ENCODE data around the gene ZNF480. TPM values are rescaled to one million over a fixed set of nuclear protein-coding genes. Genes with fewer than 3 reads are reported as not detected.
"Not testable (repeated sequence)": the region's sequence is repeated elsewhere in the genome, so short reads cannot be mapped to it uniquely, and the experiment has no call there.

The ZNF480 gene
- total RNA-seq, result 10 to 100 TPM; 12.1 to 14.0 TPM
- long read RNA-seq, full-length matches to known transcripts, result 1 of 2 reads
- long read RNA-seq, partial matches to known transcripts, result 0 of 2 reads
- long read RNA-seq, other reads (novel, unspliced or antisense), result 1 of 2 reads

DNA sequence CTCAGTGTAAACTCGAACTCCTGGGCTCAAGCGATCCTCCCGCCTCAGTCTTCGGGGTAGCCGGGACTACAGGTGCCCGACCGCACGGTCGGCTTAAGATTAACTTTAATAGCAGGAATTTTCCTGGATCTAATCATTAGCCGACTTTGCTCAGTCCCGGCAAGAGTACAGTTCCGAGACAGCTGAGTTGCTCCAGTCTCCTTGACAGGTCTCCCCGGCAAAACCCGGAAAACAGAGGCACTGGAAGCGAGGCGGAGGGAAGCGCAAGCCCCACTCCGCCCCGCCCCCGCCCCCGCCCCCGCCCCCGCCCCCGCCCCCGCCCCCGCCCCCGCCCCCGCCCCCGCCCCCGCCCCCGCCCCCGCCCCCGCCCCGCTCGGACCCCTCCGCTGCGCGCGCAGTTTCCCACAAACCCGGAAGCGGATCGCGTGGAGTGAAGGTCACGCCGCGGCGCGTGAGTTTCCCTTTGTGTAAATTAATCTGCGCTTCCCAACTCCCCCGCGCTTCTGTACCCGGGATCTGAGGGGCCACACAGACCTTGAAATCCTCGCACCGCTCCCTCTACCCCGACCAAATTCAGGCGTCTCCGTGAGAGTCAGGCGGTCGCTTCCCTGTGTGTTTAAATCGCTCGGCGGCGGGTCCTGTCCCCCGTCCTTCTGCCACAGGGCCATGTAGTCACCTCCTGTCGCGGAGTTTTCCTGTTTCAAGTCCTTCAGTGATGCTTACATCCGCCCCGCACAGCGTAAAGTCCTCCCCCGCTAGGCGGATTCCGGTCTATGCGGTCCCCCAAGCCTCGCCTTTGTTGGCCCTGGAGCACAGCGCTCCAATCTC lies at the start of gene ZNF480:
ZNF480 (plus strand) TSS at position 397 of the 828 bp plus-strand sequence. CDS start 3,244 bp downstream, outside the sequence.
- DNase-seq (peak; percentile 84 to 91), ATAC-seq (peak; percentile 91)
- intact Hi-C loops (cut with DNase I, micrococcal nuclease), result no loop called here

GRCh38 chr19:52248241-52248640 lies 48.7 kb upstream of the ZNF480 start:
- DNase-seq (peak in 1 of 2 donors; percentile 69), ATAC-seq (peak; percentile 73)
- intact Hi-C loops (cut with DNase I, micrococcal nuclease), result no loop called here

DNA sequence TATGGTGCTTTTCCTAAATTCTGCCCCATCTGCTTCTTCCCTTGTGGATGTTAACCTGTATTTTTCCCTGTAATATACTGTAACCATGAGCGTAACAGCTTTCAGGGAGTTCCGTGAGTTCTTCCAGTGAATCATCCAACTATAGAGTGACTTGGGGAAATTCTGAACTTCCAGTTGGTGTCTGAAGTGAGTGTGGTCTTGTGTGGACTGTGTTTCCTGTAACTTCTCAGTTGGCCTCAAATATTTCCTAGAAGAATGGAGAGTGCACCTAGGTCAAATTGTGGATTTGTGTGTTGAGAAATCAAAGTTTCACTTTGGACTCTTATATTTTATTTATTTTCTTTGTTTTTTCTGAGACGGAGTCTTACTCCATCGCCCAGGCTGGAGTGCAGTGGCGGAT lies 38.5 kb upstream of the ZNF480 start:
- ATAC-seq, result no peak
- intact Hi-C loops (cut with DNase I, micrococcal nuclease), result no loop called here
- DNase-seq, result no peak

- DNase-seq; ATAC-seq; intact Hi-C loops (cut with DNase I, micrococcal nuclease): not testable (repeated sequence)
These were observed 31.4 kb upstream of the ZNF480 start for GRCh38 chr19:52265556-52265955.

DNA sequence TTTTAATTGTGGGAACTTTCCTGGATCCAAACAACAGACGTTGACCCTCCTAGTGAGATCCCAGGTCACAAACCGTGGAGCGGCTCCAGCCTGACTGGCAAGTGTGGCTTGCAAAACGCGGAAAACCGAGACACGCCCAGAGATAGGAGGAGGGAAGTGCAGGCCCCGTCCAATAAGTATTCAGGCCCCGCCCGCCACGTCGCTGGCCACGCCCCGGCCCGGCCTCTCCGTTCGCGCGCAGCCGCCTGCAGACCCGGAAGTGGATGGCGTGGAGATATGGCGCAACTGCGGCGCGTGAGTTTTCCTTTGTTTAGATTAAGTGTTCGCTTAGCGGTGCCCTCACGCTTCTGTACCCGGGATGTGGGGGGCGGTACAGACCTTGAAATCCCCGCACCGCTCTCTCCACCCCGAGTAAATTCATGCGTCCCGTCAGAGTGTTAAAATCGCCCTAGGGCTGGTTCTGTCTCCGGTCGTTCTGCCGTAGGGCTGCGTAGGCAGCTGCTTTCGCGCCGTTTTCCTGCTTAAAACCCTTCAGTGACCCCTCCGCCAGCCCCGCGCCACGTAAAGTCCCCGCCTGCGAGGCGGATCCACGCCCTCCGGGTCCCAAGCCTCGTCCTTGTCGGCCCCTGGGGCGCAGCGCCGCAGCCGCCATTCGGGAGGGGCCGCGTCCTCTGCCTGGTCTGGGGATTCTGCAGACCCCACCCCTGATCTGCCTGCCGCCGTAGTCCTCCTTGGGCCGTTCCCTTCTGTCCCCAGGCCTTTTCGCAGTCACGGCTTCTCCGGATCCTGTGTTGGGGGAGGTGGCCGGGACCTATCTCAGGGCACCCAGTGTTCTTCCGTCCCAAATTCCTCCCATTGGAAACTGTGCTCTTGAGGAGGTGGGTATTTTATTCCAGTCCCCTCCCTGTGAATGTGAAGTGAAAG lies 27.4 kb upstream of the ZNF480 start, which contains the start of gene ZNF766:
ZNF766 (plus strand) TSS at position 250 of the 924 bp plus-strand sequence; CDS start at position 277, 27 bp downstream.
- ATAC-seq, result peak; percentile 100
- intact Hi-C loops (cut with DNase I, micrococcal nuclease), result no loop called here

DNA sequence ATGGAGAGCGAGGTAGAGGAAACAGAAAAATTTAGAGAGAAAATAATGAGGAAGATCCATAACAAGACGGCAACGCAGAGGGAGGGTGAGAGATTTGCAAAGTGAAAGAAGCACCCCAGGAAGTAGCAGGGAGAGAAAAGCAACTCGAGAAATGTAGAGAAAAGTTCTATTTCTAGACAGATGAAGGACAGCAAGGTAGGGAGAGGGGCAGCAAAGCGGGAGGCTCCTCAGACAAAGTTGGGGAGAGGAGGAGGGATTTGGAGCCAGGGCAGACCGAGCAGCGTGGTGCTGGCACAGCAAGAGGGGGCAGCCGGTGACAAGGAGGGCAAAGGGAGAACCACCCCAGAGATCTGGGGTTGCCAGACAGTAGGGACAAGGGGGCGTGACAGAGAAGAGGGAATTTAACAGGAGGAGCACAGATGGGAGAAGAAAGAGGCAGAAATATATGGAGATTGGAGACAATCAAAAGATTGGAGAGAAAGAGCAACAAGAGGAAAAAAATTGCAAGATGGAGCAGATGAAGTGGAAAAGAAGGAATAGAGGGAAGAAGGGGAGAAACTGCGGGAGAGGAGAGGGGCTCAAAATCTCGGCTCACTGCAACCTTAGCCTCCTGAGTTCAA lies 26.6 kb upstream of the ZNF480 start:
- peak; percentile 16 to 26 for DNase-seq
- peak; percentile 16 for ATAC-seq
- intact Hi-C loops (cut with DNase I, micrococcal nuclease), result no loop called here

More for the DNA sequence above, 27.4 kb upstream of the ZNF480 start, which contains the start of gene ZNF766:
- DNase-seq, result peak; percentile 98 to 99

- DNase-seq (no peak), ATAC-seq (no peak)
- intact Hi-C loops (cut with DNase I, micrococcal nuclease), result no loop called here
These were observed 23.7 kb upstream of the ZNF480 start for GRCh38 chr19:52273301-52273700.

- intact Hi-C loops (cut with DNase I, micrococcal nuclease), result no loop called here
- ATAC-seq (no peak), DNase-seq (no peak)
These were observed 22.8 kb upstream of the ZNF480 start for GRCh38 chr19:52274191-52274590.

DNA sequence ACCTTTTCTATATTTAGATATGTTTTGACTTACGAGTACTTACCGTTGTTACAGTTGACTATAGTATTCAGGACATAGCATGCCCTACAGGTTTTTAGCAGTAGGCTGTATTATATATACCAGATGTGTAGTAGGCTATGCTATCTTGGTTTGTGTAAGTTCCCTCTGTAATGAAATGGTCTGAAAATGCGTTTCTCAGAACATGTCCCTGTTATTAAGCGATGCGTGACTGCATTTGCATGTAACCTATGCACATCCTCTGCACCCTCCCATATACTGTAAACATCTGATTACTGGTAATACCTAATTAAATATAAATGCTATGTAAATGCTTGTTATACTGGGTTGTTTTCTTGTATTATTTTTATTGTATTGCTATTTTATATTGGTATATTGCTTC lies 21.0 kb upstream of the ZNF480 start:
- ATAC-seq (no peak), DNase-seq (no peak)
- intact Hi-C loops (cut with DNase I, micrococcal nuclease), result no loop called here

DNA sequence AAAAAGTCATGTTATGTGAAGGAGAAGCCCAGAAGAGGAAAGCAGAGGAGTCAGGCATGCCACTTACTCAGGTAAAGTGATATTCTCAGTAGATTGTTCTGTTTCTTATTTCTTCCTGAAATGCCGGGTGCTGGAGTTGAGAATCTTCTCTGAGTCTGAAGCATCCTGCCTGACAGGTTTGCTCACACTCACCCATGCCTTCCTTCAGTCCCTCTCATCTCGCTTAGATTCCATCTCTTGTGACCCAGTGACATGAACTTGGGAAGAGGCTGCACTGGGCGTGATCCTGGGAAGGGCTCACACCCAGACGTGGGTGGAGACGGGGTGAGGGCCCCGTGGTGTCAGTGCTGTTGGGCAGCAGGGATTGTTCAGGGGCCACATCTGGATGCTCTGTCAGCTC lies 19.5 kb upstream of the ZNF480 start:
- ATAC-seq (no peak), DNase-seq (no peak)
- intact Hi-C loops (cut with DNase I, micrococcal nuclease), result no loop called here

DNA sequence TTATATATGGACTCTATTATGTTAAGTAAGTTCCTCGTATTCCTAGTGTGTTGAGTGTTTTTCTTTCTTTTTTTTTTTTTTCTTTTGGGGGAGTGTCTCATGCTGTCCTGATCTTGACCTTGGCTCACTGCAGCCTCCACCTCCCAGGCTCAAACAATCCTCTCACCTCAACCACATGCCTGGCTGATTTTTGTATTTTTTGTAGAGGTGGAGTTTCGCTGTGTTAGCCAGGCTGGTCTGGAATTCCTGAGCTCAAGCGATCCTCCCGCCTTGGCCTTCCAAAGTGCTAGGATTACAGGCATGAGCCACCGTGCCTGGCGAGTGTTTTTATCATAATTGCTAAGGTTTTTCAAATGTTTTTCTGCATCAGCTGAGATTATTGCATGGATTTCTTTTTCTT lies 10.7 kb upstream of the ZNF480 start:
- no peak for DNase-seq
- intact Hi-C loops (cut with DNase I, micrococcal nuclease), result no loop called here
- no peak for ATAC-seq

- intact Hi-C loops (cut with DNase I, micrococcal nuclease), result no loop called here
- ATAC-seq (no peak), DNase-seq (no peak)
These were observed 5.2 kb upstream of the ZNF480 start for GRCh38 chr19:52291781-52292180.

DNA sequence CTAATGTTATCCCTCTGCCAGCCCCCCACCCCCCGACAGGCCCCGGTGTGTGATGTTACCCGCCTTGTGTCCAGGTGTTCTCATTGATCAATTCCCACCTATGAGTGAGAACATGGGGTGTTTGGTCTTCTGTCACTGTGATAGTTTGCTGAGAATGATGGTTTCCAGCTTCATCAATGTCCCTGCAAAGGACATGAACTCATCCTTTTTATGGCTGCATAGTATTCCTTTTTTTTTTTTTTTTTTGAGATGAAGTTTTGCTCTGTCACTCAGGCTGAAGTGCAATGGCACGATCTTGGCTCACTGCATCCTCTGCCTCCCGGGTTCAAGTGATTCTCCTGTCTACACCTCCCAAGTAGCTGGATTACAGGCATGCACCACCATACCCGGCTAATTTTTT lies 4.0 kb upstream of the ZNF480 start:
- ATAC-seq; intact Hi-C loops (cut with DNase I, micrococcal nuclease); DNase-seq: not testable (repeated sequence)

GRCh38 chr19:52296400-52296772 lies 583 bp upstream of the ZNF480 start:
- peak; percentile 39 for ATAC-seq
- intact Hi-C loops (cut with DNase I, micrococcal nuclease), result no loop called here

DNA sequence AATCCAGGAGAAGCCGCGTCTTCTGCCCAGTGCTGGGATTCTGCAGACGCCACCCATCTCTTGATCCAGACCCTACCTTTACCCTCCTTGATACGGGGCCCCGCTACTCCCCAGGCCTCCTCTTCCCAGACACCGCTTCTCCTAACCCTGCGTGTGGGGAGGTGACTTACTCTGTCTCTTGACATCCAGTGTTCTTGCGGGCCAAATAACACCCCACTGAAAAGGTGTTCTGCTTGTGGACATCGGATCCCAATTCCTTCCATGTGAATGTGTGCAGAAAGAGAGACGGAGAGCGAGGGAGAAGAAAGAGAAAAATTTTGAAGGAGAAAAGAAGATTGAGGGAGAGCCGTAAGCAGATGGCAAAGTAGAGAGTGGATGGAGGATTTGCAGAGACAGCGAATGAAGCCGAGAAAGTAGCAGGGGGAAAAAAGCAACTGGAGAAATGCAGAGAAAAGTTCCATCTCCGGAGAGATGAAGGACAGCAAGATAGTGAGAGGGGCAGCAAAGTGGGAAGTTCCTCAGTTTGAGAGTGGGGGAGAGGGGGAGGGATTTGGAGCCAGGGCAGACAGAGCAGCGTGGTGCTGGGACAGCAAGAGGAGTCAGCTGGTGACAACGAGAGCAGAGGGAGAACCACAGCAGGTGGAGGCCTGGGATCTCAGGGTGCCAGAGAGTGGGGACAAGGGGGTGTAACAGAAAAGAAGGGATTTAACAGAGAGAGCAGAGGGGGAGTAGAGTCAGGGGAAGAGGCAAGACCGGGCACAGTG lies 814 bp downstream of the ZNF480 start:
- intact Hi-C loops (cut with DNase I, micrococcal nuclease), result no loop called here
- ATAC-seq (no peak), DNase-seq (no peak)

More at GRCh38 chr19:52296400-52296772, 583 bp upstream of the ZNF480 start:
- DNase-seq, result no peak

GRCh38 chr19:52307275-52307674 lies 10.3 kb downstream of the ZNF480 start:
- DNase-seq, result peak in 1 of 2 donors; percentile 14
- ATAC-seq, result no peak
- intact Hi-C loops (cut with DNase I, micrococcal nuclease), result no loop called here

GRCh38 chr19:52322429-52322828 lies 25.5 kb downstream of the ZNF480 start:
- no peak for DNase-seq
- intact Hi-C loops (cut with DNase I, micrococcal nuclease), result no loop called here
- ATAC-seq, result no peak

DNA sequence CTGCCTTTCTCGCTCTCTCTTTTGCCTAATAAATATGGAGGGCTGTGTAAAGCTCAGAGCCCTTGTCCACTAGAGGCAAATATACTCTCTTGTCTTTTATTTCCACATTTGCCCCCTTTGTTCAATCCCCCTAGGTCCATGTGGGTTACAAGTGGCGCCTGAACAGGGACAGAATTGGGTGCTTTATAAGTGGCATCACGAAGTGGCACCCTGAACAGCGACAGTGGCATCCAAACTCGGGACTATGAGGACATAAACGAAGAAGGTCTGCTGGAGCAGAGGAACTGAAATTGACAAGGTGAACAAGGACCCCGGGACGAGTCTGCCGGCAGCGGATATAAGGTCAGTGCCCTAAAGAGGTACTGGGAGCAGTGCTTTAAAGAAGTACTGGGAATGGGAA lies 34.8 kb downstream of the ZNF480 start:
- DNase-seq, result peak in 1 of 2 donors; percentile 7
- intact Hi-C loops (cut with DNase I, micrococcal nuclease), result no loop called here
- no peak for ATAC-seq
